ENCODE measurements around the gene OR13J1. TPM values are rescaled to one million over a fixed set of nuclear protein-coding genes. Genes with fewer than 3 reads are reported as not detected.

The OR13J1 gene
- total RNA-seq, 4 donors from 2014 or later, result not detected

GRCh38 chr9:35859990-35860339 lies 10.2 kb downstream of the OR13J1 start:
- DNase-seq (ENCODE audit: low spot score in 2 of 2), result peak in 1 of 2 donors; percentile 9
- WGBS, 2 donors, result 45 to 50% methylated on average over 3 of the region's 3 CpGs
- H3K4me3 ChIP-seq (ENCODE audit: low read depth, poor library complexity, severe bottlenecking), result no peak overlapping the region
- TF ChIP-seq CTCF (IDR thresholded peaks at IDR 0.05) (no peak), POLR2A (IDR thresholded peaks at IDR 0.05) (no peak)
- intact Hi-C loops (cut with DNase I; ENCODE audit: low total_unique reads), result no loop called here

GRCh38 chr9:35859310-35859989 lies 10.8 kb downstream of the OR13J1 start:
- 50 to 56% methylated on average over 16 of the region's 16 CpGs for WGBS, 2 donors
- H3K4me3 ChIP-seq (ENCODE audit: low read depth, poor library complexity, severe bottlenecking), result no peak overlapping the region
- TF ChIP-seq POLR2A (IDR thresholded peaks at IDR 0.05), result no peak
- TF ChIP-seq CTCF (IDR thresholded peaks at IDR 0.05), result no peak
- peak in 1 of 2 donors; percentile 14 for DNase-seq (ENCODE audit: low spot score in 2 of 2)
- intact Hi-C loops (cut with DNase I; ENCODE audit: low total_unique reads), result no loop called here

GRCh38 chr9:35858458-35858857 lies 11.7 kb downstream of the OR13J1 start:
- DNase-seq (ENCODE audit: low spot score in 2 of 2), result no peak
- no peak overlapping the region for H3K4me3 ChIP-seq (ENCODE audit: low read depth, poor library complexity, severe bottlenecking)
- WGBS, 2 donors, result 67 to 78% methylated on average over 5 of the region's 5 CpGs
- TF ChIP-seq CTCF (IDR thresholded peaks at IDR 0.05) (no peak), POLR2A (IDR thresholded peaks at IDR 0.05) (no peak)
- intact Hi-C loops (cut with DNase I; ENCODE audit: low total_unique reads), result no loop called here

- intact Hi-C loops (cut with DNase I; ENCODE audit: low total_unique reads), result no loop called here
- no peak for DNase-seq (ENCODE audit: low spot score in 2 of 2)
- H3K4me3 ChIP-seq (ENCODE audit: low read depth, poor library complexity, severe bottlenecking), result no peak overlapping the region
- TF ChIP-seq POLR2A (IDR thresholded peaks at IDR 0.05), result no peak
- no peak for TF ChIP-seq CTCF (IDR thresholded peaks at IDR 0.05)
- 91% methylated on average over 5 of the region's 5 CpGs for WGBS, 2 donors
Observed at GRCh38 chr9:35856882-35857281, 13.3 kb downstream of the OR13J1 start.

GRCh38 chr9:35856206-35856605 lies 14.0 kb downstream of the OR13J1 start:
- DNase-seq (ENCODE audit: low spot score in 2 of 2), result no peak
- WGBS, 2 donors, result 68 to 86% methylated on average over 3 of the region's 3 CpGs
- TF ChIP-seq POLR2A (IDR thresholded peaks at IDR 0.05) (no peak), CTCF (IDR thresholded peaks at IDR 0.05) (no peak)
- no peak overlapping the region for H3K4me3 ChIP-seq (ENCODE audit: low read depth, poor library complexity, severe bottlenecking)
- intact Hi-C loops (cut with DNase I; ENCODE audit: low total_unique reads), result no loop called here
